ENCODE measurements around the gene ZDHHC17.
A peak's percentile ranks its signal among the peaks of the same experiment; 100 is the strongest.
"Not testable (repeated sequence)": the region's sequence is repeated elsewhere in the genome, so short reads cannot be mapped to it uniquely, and the experiment has no call there.

ZDHHC17 gene

DNA sequence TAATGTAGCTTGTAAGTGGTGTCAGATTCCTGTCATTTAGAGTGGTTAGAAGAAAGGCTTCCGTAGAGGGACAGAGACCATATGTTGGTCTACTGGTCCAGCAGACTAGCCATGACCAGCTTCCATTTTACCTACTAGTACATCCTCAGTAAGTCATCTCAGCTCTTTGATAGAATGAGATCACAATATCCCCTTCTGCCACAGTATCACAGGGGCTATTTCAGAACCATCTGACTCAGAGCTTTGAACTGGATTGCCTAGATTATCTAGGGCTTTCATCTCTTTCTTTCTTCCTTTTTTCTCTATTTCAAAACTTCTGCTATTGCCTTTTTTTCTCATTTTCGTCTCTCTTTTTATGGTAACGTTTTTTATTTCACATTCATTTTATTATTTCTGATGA lies 4.7 kb downstream of the ZDHHC17 start:
- no peak for DNase-seq (ENCODE audit: low spot score)

- DNase-seq (ENCODE audit: low spot score), result no peak
These were observed 13.9 kb downstream of the ZDHHC17 start for GRCh38 chr12:76777765-76778216.

GRCh38 chr12:76778364-76778763 lies 14.4 kb downstream of the ZDHHC17 start:
- DNase-seq (ENCODE audit: low spot score), result peak; percentile 18

DNA sequence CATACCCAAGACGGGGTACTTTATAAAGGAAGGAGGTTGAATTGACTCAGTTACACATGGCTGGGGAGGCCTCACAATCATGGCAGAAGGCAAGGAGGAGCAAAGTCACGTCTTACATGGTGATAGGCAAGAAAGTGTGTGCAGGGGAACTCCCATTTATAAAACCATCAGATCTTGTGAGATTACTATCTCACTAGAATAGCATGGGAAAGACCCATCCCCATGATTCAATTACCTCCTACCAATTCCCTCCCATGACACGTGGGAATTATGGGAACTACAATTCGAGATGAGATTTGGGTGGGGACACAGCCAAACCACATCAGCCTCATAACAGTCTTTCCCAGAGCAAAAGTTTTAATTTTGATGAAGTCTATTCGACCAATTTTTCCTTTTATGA lies 15.4 kb downstream of the ZDHHC17 start:
- not testable (repeated sequence) for DNase-seq (ENCODE audit: low spot score)

DNA sequence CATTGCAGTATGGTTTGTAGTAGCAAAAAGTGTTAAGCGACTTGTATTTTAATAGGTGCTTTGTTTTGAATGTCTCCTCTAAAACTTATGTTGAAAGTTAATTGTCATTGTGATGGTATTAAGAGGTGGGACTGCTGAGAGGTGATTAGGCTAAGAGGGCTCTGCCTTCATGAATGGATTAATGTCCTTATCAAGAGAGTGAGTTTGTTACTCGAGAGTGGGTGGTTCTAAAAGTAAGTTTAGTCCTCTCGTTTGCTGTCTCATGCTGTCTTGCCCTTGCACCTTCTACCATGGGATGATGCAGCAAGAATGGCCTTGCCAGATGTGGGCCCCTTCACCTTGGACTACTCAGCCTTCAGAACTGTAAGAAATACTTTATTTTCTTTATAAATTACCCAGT lies 17.4 kb downstream of the ZDHHC17 start:
- DNase-seq (ENCODE audit: low spot score), result no peak

GRCh38 chr12:76782526-76782925 lies 18.6 kb downstream of the ZDHHC17 start:
- DNase-seq (ENCODE audit: low spot score), result no peak

GRCh38 chr12:76784600-76785051 lies 20.7 kb downstream of the ZDHHC17 start:
- DNase-seq (ENCODE audit: low spot score), result no peak

GRCh38 chr12:76785407-76785806 lies 21.5 kb downstream of the ZDHHC17 start:
- no peak for DNase-seq (ENCODE audit: low spot score)

- DNase-seq (ENCODE audit: low spot score), result no peak
These were observed 23.1 kb downstream of the ZDHHC17 start for GRCh38 chr12:76786986-76787385.

- no peak for DNase-seq (ENCODE audit: low spot score)
These were observed 23.8 kb downstream of the ZDHHC17 start for GRCh38 chr12:76787689-76788088.

DNA sequence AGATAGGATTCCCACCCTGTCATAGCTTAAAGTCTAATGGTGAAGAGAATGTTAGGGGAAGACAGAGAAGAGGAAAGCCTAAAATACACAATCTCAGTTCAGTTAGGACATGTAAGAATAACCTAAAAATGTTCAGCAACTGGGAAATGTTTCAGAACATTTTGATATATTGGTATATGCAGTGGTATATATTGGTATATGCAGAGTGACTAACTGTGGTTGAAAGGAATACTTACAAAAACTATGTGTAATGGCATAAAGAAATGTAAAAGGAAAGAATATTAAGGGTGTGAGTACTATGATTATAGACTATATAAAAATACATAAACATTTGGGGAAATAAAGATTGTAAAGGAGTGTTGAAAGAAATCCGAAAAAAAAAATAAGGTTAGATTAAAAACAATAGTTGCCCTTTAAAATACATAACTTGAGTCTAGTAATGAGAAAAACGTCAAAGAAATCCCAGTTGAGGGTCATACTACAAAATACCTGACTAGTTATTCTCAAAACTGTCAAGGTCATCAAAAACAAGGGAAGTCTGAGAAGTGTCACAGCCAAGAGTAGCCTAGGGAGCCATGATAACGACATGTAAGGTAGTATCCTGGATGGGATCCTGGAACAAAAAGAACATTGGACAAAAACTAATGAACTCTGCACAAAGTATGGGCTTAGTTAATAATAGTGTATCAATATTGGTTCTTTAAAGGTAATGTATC lies 25.6 kb downstream of the ZDHHC17 start:
- no peak for DNase-seq (ENCODE audit: low spot score)

DNA sequence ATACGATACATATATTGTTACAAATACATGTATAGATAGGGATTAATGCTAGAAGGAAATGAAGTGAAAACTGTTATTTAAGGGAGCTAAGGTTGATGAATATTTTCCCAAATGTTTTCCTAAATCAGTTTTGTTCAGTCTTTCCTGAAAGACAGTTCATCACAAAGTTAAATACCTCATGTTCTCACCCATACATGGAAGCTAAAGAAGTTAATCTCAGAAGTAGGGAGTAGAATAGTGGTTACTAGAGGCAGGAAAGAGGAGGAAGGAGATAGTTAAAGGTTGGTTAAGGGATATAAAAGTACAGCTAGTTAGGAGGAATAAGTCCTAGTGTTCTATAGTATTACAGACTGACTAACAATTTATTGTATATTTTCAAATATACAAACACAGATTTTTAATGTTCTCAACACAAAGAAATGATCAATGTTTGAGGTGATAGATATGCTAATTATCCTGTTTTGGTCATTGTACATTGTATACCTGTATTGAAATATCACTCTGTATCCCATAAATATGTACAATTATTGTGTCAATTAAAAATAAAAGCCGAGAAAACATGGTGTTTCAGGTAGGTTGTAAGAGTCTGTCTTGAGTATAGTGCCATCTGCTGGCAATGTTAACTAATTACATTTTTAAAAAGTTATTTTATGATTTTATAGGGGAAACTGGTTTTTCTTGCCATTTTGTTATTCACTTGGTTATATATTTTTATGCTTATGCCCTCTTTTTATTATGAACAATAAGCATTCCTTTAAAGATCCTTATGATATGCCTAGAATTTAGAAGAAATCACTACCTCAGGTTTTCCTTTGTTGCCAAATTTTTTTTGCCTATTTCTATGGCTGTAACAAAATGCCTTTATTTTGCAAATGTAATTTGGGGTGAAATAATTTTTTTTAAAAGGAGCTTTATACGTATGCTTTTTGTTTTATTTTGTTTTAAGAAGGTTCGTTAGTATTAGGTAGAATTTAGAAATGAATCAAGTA lies 26.9 kb downstream of the ZDHHC17 start:
- no peak for DNase-seq (ENCODE audit: low spot score)

DNA sequence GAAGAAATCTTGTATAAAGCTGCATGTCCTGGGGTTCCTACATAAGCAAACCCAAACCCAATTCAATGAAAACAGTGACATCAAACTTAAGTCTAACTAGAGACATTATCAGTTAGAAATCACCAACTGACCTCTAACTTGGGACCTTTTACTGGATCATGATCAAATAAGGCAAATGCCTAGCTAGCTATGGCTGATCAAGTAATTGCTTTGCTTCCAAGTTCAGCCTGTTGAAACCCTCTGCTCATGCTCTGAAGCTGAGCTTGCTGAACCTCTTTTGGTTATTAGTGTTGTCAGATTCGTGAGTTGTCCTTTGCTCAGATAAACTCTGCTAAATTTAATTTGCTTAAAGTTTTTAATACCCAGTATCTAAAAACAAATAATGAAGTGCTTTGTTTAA lies 28.9 kb downstream of the ZDHHC17 start:
- DNase-seq (ENCODE audit: low spot score), result no peak

DNA sequence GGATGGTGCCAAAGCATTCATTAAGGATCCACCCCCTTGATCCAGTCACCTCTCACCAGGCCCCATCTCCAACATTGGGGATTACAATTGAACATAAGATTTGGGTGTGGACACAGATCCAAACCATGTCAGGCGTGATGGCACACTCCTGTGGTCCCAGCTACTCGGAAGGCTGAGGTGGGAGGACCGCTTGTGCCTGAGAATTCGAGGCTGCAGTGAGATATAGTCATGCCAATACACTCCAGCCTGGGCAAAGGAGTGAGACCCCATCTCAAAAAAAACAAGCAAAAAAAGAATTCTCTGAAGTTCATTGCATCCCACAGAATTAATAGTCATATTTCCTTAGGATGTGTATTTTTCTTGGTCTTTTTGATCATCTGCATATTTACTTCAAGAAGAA lies 34.9 kb downstream of the ZDHHC17 start:
- no peak for DNase-seq (ENCODE audit: low spot score)

GRCh38 chr12:76799362-76799761 lies 35.4 kb downstream of the ZDHHC17 start:
- DNase-seq (ENCODE audit: low spot score), result no peak

DNA sequence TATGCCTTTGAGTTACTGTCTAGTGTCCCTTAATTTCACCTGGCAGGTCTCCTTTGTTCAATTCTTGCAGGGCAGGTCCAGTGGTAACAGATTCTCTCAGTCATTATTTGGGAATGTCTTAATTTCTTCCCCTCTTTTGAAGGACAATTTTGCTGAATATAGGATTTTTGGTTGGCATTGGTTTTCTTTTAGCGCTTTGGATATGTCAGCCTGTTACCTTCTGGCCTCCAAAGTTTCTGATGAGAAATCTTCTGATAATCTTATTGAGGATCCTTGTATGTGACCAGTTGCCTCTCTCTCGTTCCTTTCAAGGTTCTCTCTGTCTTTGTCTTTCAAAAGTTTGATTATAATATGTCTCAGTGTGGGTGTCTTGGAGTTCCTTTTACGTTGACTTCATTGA lies 38.1 kb downstream of the ZDHHC17 start:
- no peak for DNase-seq (ENCODE audit: low spot score)

GRCh38 chr12:76804435-76804976 lies 40.6 kb downstream of the ZDHHC17 start:
- DNase-seq (ENCODE audit: low spot score), result no peak

DNA sequence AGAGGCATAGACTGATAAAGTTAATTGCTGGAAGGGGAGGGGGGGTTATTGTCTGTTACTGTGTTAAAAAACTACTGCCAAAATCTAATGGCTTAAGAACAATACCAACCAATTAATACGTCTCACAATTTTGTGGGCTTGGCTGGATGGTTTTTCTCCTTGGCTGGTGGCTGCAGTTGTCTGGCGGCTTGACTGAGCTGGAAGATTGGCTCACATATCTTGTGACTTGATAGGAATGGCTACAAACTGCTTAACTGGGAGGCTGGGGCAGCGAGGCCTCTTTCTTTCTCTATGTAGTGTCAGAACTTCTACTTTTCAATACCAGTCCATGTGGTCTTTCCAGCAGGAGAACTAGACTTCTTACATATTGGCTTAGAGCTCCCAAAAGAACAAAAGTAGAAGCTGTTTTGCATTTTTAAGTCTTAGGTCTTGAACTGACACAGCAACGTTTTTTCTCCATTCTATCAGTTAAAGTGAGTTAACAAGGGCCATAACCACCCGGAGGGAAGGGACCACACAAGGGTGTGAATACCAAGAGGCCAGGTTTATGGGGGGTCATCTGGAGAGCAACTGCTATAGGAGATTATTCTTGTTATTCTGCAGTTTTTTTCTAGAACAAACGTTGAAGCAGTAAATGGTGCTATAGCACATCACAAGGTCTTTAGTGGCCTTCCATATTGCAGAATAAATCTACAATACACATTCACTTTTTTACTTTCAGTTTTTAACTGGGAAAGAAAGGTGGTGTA lies 46.9 kb downstream of the ZDHHC17 start:
- DNase-seq (ENCODE audit: low spot score), result peak; percentile 17

DNA sequence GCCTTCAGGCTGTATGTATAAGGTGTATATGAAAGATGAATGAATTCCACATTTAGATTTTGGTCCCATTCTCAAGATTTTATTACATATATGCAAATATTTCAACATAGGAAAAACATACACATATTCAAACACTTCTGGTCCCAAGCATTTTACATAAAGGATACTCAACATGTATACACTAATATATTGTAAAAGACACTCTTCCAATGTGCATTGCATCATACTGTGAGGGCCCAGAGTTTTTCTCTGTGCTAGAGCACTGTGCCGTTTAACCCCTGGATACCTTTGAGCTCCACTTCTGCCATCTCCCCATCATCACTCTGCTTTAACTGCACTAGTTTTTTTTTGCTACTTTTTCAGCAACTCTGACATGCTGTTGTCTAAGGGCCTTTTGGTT lies 48.1 kb downstream of the ZDHHC17 start:
- DNase-seq (ENCODE audit: low spot score), result no peak

GRCh38 chr12:76813265-76813664 lies 49.4 kb downstream of the ZDHHC17 start:
- no peak for DNase-seq (ENCODE audit: low spot score)

DNA sequence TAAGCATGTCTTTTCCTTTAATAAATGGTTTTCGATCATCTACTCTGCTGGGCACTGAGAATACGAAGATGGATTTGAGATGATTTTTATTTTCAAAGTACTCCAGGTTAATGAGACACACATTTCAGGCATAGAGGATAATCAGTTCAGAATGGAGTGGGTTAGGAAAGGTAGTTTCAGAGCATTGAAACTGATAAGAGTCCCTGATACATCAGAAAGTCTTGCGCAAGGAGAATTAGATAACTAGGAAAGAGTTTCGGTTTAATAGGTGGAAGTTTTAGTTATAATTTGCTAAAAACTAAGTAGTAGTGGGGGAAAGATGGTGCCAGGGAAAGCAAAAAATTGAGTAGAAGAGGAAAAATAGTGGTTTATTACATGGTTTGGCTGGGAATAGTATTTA lies 50.1 kb downstream of the ZDHHC17 start:
- DNase-seq (ENCODE audit: low spot score), result no peak

GRCh38 chr12:76820888-76821482 lies 57.1 kb downstream of the ZDHHC17 start:
- DNase-seq (ENCODE audit: low spot score), result no peak
